SK-N-DZ (cell line): Measurements from ENCODE around the gene CHKA.

Source experiments
- DNase-seq: peaks from one replicate; pipeline ENCODE4 v3.0.0-alpha.2; 2015; ENCODE audit warnings: low spot score

Gene CHKA

GRCh38 chr11:68142441-68143309 is 21.5 kb upstream of the CHKA start:
- no peak for DNase-seq

- no peak for DNase-seq
Measured at GRCh38 chr11:68142028-68142412, 20.8 kb upstream of the CHKA start.

- DNase-seq: no peak
Measured at GRCh38 chr11:68141246-68142027, 20.2 kb upstream of the CHKA start.

GRCh38 chr11:68140496-68141245 is 19.5 kb upstream of the CHKA start:
- DNase-seq: no peak

- no peak for DNase-seq
Measured at GRCh38 chr11:68138237-68138636, 17.0 kb upstream of the CHKA start.

GRCh38 chr11:68137833-68138232 is 16.6 kb upstream of the CHKA start:
- no peak for DNase-seq

GRCh38 chr11:68136866-68137265 is 15.7 kb upstream of the CHKA start:
- no peak for DNase-seq

GRCh38 chr11:68135161-68135560 is 14.0 kb upstream of the CHKA start:
- DNase-seq: no peak

GRCh38 chr11:68133761-68134160 is 12.6 kb upstream of the CHKA start:
- no peak for DNase-seq

GRCh38 chr11:68130121-68130520 is 8.9 kb upstream of the CHKA start:
- DNase-seq: no peak

- no peak for DNase-seq
Measured at GRCh38 chr11:68128682-68129327, 7.6 kb upstream of the CHKA start.

GRCh38 chr11:68127714-68128681 is 6.8 kb upstream of the CHKA start:
- DNase-seq: no peak

GRCh38 chr11:68125164-68125563 is 4.0 kb upstream of the CHKA start:
- DNase-seq: no peak

- no peak for DNase-seq
Measured at GRCh38 chr11:68122936-68123539, 1.9 kb upstream of the CHKA start.

GRCh38 chr11:68120273-68121066 is 718 bp downstream of the CHKA start:
- DNase-seq: peak; percentile 63

GRCh38 chr11:68118706-68119448 is 2.3 kb downstream of the CHKA start:
- no peak for DNase-seq

GRCh38 chr11:68117853-68118470 is 3.2 kb downstream of the CHKA start:
- DNase-seq: no peak

- DNase-seq: no peak
Measured at GRCh38 chr11:68116974-68117373, 4.2 kb downstream of the CHKA start.
